GM10847 (cell line): ENCODE data around the gene LDAF1.

Experiments
- POLR2A ChIP-seq: IDR thresholded peaks from 2 replicates; pipeline ENCODE4 v1.6.1; 2011; ENCODE audit not compliant: insufficient read length; ENCODE audit errors: extremely low read depth

Gene LDAF1

DNA sequence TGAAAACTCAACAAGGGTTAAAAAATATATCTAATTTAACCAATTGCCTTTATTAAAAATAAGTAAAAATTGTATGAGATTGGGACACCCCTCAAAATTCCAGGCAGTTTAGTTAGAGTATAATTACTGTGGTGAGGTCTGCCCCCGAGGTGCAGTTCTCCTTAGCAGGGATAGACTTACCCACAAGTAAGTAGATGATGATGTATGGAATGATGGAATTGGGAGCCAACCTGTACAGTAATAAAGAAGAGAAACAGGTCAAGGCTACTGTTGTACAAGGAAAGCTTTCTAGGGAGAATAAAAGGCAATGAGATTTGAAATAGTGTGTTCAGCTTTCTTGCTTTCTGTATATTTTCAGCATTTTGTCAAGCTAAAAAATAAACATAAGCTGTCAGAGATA, 1.8 kb downstream of the LDAF1 start:
- no peak for TF ChIP-seq POLR2A

DNA sequence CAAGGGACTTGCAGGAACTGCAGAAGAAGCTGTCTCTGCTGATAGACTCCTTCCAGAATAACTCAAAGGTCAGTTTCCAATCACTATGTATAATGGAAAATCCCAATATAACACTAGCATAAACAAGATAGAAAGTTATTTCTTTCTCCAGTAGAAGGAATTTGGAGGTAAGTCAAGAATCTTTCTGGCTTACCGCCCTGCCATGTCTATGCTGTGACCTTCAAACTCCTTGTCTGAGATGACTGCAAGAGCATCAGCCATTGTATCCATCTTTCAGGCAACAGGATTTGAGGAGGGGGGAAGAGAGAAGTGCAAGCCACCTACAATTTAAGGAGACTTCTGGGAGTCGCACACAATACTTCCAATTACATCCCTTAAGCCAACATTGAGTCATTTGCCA, 2.7 kb downstream of the LDAF1 start:
- no peak for TF ChIP-seq POLR2A

DNA sequence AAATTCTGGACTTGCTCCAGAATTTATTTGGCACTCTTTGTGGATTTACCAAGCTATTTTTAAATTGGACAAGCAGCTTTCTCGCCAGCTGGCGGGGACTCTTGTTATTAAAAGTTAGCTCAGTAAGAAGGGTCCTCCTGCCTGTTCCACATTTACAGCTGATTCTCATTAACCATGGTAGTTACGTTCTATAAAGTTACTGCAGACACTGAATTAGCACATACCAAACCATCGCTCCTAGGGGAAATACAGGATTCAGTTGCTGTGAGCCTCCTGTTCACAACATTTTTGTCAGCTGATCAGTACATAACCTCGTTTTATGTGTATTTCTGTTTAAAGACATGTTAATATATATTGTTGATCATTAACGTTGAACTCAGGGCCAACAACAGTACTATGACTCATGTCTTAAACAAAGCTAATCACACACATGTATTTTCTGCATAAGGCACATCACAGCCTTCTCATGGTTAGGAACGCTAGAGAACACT, 4.2 kb downstream of the LDAF1 start:
- TF ChIP-seq POLR2A: no peak

DNA sequence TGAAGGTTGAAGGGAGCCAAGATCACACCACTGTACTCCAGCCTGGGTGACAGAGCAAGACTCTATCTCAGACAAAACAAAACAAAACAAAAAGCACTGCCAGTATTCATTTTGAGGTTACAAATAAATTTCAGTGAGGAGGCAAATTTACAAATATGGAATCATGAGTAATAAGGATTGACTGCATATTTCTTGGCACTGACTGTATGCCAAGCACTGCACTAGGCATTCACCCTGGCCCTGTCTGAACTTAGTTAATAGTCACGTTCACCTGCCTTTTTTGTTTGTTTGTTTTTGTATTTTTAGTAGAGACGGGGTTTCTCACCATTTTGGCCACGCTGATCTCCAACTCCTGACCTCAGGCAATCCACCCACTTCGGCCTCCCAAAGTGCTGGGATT, 5.1 kb downstream of the LDAF1 start:
- TF ChIP-seq POLR2A: no peak

DNA sequence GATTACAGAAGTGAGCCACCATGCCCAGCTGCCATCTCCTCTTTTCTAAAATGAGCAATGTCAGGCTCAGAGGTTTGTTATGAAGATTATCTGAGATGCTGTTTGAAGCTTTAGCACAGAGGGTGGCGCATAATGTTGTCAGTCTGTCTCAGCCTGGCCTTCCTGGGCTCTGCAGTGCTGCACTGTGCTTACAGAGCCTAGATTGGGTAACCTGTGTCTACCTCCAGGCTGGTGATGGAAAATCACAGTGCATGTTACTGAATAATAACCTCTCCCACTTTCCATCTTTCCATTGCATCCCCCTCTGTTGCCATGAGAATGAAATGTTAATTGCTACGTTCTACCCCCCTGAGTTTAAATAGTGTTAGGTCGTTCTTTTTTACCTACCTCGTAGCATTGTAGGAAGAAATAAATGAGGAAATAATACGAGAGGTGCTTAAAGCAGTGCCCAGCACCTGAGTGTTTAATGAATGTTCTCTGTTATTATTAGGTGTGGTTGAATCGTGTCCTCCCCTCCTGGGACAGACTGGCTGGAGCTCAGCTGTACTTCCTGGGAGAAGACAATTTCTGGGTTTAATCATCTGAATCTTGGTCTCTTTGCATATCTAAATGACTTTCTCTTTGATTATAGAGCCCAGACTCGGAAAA, 6.2 kb downstream of the LDAF1 start:
- no peak for TF ChIP-seq POLR2A

DNA sequence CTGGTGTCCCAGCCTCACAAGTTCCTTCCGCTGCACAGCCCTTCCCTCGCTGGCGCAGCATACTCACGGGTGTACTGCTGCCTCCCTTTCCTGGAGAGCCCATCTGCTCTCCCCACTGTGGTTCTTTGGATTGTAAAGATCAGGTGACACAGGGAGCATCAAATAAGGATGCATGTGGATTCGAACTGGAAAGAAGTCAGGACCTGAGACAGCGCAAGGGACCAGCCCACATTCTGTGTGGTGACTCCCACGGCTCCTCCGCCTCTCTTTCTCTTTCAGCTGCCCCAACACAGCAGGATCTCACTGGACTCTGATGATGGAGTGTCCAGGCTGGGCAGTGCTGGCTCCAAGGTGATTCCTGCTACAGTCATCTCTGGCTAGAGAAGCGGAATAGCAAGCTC, 8.1 kb downstream of the LDAF1 start:
- no peak for TF ChIP-seq POLR2A

DNA sequence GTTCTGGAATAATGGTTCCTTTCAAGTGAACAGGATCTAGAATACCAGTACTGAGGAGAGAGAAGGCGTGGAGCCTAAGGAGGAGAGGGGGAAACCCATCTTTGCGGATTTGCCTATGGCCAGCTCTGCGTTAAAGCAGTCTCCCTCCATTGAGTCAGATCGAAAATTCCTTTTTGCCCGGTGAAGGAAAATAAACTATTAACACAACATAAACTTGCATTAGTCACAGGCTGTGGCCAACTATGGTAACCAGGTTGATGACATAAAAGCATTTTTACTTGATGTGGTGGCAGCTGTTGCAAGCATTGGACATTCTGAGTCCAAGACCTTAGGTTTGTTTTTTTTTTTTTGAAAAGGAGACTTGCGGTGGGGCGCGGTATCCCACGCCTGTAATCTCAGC, 8.9 kb downstream of the LDAF1 start:
- TF ChIP-seq POLR2A: no peak

DNA sequence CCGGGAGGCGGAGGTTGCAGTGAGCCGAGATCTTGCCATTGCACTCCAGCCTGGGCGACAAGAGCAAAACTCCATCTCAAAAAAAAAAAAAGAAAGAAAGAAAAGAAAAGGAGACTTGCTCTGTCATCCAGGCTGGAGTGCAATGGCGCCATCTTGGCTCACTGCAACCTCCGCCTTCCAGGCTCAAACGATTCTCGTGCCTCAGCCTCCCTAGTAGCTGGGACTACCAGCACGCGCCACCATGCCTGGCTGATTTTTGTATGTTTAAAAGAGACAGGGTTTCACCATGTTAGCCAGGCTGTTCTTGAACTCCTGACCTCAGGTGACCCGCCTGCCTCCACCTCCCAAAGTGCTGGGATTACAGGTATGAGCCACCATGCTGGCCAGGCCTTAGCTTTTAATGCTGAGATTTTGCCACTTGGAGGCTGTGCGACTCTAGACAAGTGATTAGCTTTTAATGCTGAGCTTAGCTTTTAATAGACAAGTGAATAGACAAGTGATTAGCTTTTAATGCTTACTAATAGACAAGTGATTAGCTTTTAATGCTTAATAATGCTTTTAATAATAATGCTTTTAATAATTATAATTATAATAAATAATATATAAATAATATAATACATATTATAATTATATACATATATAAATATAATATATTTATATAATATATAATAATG, 9.6 kb downstream of the LDAF1 start:
- TF ChIP-seq POLR2A: no peak

DNA sequence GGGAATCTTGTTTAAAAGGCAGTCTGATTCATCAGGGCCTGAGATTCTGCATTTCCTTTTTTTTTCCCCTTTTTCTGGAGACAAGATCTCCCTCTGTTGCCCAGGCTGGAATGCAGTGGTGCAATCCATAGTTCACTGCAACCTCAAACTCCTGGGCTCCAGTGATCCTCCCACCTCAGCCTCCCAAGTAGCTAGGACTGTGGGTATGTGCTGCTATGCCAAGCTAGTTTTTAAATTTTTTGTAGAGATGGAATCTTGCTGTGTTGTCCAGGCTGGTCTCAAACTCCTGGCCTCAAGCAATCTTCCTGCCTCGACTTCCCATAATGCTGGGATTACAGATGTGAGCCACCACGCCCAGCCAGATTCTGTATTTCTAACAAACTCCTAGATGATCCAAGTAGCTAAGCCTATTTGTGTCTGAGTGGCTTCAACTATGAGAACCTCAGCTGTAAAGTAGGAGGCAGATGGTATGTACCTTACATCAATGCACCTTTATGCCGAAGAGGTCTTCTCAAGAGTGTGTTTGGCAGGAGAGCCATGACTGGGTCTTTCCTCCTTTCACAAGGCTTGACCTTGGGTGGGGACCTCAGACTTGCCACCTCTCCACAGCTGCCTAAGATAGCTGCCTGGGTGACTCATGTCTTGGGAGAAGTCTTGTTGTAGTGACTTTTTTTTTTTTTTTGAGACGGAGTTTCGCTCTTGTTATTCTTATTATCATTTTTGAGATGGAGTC, 10.9 kb downstream of the LDAF1 start:
- no peak for TF ChIP-seq POLR2A

DNA sequence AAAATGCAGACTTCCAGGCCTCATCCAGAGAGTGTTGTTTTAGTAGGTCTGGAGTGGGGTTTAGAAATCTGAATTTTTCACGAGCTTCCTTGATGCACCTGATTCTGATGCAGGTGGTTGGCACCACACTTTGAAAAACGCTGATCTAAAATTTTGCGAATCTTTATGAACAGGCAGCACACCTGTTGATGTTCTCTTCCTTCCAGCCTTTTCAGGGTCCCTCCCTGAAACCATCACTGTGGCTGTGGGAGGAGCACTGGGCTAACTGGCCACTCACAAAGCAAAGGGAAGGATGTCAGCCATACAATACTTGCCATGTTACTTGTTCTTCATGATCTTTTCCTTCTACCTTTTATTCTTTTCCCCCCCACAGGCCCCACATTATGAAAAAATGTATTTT, 14.2 kb downstream of the LDAF1 start:
- no peak for TF ChIP-seq POLR2A

DNA sequence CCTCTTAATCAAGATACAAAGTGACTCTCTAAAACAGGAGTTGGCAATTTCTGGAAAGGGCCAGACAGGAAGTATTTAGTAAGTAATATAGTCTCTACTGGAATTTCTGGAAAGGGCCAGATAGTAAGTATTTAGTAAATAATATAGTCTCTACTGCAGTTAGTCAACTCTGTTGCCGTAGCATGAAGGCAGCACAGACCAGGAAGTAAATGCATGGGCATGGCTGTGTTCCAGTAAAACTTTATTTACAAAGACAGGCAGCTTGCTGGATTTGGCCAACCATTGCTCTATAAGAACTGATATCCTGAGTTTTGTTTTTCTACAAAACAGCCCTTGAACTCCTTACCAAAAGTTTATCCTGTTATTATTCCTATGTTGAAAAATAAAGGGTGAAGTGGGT, 16.9 kb downstream of the LDAF1 start:
- TF ChIP-seq POLR2A: no peak

DNA sequence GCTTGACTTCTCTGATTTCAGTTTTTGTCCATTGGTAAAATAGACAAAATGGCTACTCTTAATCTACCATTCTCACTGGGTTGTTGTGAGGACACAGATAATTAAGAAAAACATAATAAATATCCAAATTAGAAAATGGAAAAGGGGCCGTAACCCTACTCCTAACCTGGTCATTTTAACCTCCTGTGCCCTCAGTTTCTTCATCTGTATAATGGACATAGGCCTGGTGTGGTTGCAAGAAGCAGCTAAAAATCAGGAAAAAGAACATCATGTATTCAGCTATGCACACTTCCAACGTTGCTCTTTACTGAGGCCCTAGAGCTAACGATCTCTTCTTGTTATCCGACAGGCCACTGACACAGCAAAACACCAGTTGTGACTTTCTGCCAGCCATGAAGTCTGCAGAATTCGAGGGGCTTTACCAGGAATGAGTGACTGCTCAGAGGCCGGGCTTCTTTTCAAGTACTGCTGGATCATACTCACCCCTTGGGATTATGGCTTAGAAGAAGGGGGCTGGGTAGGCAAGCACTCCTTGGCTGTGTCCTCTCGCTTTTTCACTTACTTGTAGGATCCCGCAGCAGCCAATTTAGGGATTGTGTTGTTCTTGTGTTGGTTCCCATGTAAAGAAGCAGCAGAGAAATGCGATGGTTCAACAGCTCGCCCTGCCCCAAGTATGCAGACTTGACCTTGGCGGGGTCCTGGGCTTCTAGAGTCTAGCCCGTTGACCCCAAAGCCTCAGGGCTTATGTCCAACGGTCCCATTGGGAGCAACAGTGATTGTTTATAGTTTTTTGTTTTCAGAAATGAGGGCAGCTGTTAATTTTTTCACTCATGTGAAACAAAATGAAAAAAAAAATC, 20.9 kb downstream of the LDAF1 start:
- TF ChIP-seq POLR2A: no peak

DNA sequence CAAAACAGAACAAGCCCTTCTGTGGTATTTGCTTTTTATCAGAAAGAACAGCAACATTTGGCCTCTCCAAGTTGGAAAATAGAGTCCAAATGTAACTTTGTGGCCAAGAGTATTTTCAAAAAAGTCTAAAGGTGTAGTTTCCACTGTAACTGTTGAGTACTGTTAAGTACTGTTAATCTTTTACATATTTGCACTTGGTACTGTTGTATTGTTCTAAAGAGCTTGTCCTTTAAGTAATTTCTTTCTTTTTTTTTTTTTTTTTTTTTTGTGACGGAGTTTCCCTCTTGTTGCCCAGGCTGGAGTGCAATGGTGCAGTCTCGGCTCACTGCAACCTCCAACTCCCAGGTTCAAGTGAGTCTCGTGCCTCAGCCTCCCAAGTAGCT, 21.5 kb downstream of the LDAF1 start:
- no peak for TF ChIP-seq POLR2A

DNA sequence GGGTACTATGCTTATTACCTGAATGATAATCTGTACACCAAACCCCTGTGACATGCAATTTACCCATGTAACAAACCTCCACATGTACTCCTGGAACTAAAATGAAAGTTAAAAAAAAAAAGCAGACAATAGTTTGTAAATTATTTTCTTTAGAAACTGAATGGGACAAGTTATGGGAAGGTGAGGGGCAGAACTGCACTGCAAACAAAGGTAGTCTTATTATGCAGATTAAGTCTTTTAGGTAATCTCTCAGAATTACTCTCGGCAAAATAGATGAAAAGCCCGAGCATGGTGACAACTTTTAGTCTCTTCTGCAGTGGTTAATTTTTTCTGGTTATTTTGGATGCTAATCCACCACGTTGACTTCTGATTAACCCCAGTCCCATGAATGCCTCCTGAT, 25.5 kb downstream of the LDAF1 start:
- no peak for TF ChIP-seq POLR2A

DNA sequence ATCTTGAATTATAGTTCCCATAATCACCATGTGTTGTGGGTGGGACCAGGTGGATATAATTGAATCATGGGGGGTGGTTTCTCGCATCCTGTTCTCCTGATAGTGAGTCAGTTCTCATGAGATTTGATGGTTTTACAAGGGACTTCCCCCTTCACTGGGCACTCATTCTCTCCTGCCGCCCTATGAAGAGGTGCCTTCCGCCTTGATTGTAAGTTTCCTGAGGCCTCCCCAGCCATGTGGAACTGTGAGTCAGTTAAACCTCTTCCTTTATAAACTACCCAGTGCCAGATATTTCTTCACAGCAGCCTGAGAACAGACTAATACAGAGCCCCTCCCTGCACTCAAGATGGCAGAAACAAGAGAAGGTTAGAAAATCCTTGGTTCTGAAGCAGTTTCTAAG, 26.4 kb downstream of the LDAF1 start:
- no peak for TF ChIP-seq POLR2A

DNA sequence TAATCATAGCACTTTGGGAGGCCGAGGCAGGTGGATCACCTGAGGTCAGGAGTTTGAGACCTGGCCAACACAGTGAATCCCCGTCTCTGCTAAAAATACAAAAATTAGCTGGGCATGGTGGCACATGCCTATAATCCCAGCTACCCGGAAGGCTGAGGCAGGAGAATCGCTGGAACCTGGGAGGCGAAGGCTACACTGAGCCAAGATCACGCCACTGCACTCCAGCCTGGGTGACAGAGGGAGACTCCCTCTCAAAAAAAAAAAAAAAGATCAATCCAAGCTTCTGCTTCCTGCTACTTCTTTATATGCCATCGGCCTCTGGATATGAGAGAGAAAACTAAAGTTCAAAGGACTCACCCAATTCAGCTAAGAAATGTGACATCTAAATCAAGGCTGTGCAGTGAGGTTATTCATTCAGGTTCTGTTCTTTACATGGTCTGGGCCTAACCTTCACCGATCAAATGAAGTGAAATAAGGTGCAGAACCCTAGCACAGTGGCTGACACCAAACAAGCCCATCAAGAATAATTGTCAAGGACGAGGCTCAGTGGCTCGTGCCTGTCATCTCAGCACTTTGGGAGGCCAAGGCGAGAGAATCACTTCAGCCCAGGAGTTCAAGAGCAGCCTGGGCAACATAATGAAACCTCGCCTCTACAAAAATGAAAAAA, 27.3 kb downstream of the LDAF1 start:
- TF ChIP-seq POLR2A: no peak

DNA sequence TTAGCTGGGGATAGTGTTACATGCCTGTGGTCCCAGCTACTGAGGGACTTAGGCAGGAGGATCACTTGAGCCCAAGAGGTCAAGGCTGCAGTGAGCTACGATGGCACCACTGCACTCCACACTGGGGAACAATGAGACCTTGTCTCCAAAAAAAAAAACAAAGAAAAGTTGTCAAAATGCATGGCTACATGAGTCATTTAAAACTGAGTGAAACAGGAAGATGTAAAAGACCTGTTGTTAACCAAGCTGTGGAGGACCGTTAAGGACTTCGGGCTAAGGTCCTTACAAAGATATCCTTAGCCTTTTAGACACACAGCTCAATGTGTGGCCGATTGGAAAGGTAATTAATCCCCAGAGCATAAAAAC, 27.8 kb downstream of the LDAF1 start:
- no peak for TF ChIP-seq POLR2A
